Measurements from ENCODE around the gene VEGFC.

VEGFC gene

DNA sequence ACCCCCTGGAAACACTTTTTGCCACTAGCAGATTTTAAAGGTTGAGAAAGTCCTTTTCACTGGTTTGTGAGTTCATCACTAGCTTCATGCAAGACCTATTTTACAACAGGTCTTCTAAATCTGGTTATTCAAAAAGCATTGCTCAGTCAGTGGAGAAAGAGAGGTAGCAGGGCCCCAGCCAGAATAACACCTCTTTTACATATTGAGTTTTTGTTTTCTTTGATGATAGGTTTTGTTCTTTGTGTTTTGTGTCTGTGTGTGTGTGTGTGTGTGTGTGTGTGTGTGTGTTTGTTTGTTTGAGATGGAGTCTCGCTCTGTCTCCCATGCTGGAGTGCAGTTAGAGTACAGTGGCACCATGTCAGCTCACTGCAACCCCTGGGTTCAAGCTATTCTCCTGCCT is 2.7 kb upstream of the VEGFC start:
- no peak for DNase-seq (ENCODE audit: low read depth)

DNA sequence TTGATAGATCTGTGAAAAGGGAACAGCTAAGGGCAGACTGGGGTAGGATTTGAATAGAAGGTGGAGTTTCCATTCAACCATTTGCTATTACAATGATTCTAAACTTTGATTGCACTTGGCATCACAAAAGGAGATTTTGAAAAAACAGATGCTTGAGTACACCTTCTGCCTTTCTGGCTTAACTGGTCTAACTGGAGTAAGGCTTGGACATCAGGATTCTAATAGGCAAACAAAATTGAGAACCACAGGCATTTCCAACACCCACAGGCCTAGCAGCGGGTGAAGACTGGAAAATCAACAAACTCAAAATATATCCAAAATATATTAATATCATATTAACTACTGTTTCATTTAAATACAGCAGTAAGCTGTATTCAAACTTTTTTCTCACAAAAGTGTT is 1.9 kb upstream of the VEGFC start:
- no peak for DNase-seq (ENCODE audit: low read depth)

DNA sequence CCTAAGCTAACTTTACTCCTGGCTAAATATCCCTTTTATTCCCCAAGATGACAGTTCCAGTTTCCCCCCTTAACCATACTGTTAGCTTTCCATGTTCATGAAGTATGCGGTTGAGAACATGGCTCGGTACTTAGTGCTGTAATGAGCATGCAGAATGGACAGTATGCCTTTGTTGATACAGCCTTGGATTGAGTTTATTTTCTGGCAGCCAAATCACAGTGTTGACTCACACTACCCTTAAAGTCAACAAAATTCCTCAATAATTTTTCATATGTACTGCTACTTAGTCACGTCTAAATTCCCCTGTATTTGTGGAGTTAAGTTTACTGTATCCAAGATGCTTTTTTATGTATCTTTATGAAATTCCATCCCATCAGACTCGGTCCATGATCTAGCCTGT is 1.4 kb upstream of the VEGFC start:
- peak; percentile 88 for DNase-seq (ENCODE audit: low read depth)

DNA sequence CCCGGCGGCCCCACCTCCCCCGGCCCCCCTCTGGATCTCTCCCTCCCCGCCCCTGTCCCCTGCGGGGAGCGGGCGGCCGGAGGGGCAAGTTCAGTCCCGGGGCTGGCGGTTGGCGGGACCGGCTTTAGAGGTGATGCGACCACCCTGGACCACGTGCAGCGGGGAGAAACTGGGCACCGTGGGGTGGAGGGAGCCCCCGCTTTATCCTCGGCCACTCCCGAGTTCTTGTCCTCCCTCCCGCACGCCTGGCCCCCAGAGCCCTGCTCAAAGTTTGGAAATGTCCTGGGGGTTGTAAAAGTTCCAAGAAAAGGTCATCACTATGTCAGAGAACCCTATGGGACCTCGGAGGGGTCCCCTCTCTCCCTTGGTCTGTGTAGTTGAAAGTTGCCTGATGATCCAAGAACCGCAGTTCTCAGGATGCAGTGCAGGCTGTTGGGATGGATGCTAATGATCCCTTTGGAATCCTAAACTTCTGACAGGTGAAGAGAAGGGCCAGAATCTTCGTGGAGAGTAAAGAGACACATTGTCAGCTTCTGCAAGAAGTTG is 411 bp upstream of the VEGFC start:
- DNase-seq (ENCODE audit: low read depth): no peak

DNA sequence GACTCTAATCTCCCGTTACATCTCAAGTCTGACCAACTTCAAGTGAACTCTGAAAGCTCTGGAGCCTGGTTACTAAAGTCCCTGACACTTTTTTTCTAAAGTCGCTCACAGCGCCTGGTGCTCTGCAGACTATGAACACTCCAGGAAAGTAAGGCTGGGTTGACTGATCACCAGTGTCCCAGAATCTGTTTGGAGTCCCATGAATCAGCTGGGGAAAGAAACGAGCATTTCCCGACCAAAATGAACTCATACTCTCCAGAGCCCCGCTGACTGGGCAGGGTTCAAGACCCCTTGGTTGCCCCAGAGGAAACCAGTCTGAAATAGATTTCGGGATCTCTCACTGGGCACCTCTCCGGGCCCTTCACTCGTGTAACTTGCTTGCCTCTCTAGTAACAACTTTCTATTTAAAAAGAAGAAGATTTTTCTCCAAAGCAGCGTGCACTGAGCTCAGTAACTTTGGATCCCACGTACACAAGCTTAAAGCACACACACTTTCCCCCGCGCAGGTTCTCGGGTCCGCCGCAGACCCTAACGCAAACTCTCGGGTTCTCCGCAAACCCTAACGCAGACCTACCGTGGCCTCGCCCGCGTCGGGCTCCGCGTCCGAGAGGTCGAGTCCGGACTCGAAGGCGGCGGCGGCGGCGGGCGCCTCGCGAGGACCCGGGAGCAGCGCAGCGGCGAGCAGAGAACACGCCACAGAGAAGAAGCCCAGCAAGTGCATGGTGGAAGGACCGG is 964 bp downstream of the VEGFC start:
- DNase-seq (ENCODE audit: low read depth): no peak

DNA sequence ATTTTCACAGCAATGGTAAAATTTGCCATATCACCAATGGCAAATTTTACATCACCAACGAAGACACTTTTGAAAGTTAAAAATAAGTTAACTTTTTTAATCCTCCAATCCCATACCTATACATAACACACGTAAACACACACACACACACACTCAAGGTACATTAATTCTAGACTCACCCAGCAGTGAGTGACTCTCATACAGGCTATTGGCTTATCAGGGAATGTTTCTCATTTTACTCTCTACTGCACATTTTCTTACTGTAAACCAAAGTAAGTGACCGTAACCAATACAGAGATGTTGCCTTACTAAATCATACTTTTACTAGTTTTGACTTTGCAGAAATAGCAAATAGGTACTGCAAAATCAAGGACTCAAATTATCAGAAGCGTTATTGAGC is 2.3 kb downstream of the VEGFC start:
- DNase-seq (ENCODE audit: low read depth): no peak

DNA sequence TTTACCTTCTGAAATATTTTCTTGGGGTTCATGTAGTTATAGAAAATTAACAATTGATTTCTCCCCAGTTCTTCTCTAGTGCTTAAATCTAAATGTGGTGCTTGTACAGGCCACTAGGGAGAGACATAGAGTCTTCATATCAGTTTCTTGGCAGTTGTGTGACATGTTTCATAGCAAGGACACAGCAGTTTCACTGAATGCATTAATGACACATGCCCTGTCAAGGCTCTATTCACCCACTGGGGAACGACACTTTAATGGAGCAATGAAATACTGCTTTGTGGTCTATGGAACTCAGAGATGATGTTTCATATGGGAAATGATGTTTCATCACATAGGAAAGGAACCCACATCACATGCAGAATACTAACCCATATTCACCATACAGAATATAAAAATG is 2.8 kb downstream of the VEGFC start:
- no peak for DNase-seq (ENCODE audit: low read depth)

DNA sequence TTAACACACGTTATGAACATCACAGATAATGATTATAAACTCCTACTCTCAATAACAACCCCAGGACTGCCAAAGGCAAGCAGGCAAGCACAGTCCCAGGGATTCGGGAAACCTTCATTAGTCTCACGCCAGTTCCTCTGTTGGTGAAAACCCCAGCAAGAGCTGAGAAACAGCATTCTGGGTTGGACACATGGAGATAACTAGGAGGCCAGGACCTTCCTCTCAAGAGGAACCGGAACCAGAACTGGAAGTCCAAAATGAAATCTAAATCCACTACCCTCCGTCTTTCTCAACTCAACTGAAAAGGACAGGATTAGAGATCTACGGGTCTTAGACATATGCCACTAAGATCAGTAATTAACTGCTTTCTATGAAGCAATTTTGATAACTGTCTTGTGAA is 3.8 kb downstream of the VEGFC start:
- DNase-seq (ENCODE audit: low read depth): no peak

DNA sequence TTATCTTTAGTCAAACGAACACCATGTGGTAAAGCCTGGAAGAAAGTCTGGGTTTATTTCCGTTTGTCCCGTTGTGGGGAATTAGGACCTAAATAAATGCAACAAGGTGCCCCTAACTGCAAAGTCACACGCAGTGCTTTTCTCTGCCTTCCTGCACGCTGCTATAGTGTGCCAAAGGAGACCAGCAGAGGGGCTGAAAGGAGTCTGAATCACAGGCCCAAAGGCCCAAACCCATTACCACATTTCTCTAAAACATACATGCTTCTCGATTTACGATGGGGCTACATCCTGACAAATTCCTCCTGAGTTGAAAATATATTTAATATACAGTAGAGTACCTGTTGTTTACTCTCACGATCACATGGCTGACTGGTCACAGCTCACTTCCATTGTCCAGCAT is 4.5 kb downstream of the VEGFC start:
- DNase-seq (ENCODE audit: low read depth): no peak

DNA sequence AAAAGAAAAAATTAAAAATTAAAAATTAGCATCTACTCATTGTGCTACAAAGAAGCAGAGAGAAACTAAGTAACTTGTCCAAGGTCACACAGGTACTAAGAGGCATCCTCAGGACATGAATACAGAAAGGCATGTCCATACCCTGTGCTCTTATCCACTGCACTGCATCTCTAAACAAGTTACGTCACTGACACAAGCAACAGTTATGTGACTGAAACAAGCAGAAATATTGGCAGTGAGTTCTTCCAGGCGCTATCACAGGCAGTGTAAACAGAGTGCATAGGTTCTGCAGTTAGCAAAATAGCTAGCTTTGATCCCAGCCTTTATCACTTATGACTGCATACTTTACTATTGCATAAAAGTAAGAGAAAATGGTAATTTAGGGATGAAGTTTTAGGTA is 7.9 kb downstream of the VEGFC start:
- no peak for DNase-seq (ENCODE audit: low read depth)

DNA sequence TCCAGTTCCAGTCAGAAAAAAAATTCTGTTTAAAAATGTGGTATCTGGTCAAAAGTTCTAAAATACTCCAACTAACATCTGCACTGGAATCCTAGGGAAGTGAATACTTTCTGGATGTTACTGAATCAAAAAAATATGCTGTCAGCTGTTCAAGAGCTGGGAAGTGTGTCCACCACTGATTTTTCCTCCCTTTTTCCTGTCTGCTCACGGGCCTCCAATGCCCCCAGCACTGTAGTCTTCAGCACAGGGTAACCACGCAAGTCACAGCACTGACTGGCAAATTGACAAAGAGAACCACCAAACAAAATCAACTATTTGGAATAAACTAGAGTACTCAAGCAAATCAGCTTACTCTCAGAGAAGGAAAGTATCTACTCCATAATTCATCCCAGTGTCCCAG is 9.9 kb downstream of the VEGFC start:
- DNase-seq (ENCODE audit: low read depth): no peak

DNA sequence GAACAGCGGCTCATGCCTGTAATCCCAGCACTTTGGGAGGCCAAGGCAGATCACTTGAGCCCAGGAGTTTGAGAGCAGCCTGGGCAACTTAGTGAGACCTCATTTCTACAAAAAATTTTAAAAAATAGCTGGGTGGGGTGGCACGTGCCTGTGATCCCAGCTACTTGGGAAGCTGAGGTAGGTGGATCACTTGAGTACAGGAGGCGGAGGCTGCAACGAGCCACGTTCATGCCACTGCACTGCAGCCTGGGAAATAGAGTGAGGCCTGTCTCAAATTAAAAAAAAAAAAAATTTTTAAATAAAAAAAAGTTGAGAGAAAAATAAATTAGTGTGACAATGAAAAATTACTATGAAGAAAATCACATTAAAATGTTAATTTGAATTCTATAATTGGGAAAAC is 10.5 kb downstream of the VEGFC start:
- no peak for DNase-seq (ENCODE audit: low read depth)

DNA sequence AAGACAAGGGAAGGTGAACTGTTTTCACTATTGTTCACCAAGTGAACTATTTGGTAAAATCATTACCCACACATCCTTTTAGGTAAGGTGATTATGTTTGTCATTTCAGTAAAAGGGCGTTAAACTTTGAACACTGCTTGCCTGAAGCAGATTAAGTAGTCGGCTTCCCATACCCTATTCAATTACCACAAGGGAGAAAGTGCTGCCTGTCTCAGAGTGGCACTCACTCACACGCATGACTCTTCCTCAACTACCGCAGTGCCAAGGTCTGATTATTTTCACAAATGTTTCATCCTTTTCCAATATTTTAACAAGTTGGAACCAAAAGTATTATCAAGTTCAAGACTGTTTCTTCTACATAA is 11.0 kb downstream of the VEGFC start:
- DNase-seq (ENCODE audit: low read depth): no peak

DNA sequence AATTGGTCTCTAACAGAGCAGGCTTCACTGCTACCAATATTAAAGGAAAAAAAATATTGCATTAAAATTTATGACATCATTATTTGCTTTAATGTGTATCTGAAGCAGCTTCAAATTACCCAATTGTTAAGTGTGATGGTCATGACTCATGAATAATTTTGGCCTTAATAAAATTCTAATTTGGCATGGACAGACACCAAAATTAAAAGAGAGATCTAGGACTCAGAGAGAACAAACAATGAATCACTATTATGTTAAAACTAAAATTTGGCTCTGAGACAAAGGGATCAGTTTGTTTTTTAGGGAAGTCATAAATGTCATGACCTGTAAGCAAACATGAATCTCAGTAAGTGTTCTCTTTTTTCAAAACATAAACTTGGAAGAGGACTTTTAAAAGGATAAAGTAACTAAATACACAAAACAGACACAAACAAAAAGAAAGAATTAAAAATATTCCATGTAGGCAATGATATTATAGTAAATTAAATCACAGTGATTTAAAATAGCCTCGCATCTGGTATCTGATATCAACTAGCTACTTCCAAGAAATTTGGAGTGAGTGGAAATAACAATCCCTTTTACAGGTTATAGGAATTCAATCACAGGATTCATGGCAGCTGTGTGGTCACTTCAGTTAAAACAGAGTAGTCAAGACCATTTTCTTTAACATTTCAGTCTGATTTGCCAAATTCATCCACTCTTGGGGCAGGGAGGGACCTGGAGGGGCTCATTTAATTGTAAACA is 11.6 kb downstream of the VEGFC start:
- DNase-seq (ENCODE audit: low read depth): no peak

DNA sequence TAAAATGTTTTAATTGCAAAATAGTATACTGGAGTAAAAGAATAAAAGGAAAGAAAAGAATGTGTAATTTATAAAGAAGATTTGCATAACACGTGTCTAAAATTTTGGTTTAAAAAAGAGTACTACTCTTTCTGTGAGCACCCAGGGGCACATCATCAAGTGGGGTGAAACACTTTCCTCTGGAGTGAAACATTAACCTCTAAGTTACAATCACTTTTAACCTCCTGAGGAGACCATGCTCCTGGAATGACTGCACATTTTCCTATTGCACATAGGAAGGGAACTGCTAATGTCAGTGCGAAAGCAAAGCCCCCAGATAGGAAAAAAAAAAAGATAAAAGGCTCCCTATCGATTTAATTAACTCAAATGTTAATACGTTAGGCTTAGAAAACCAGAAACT is 13.3 kb downstream of the VEGFC start:
- DNase-seq (ENCODE audit: low read depth): no peak

DNA sequence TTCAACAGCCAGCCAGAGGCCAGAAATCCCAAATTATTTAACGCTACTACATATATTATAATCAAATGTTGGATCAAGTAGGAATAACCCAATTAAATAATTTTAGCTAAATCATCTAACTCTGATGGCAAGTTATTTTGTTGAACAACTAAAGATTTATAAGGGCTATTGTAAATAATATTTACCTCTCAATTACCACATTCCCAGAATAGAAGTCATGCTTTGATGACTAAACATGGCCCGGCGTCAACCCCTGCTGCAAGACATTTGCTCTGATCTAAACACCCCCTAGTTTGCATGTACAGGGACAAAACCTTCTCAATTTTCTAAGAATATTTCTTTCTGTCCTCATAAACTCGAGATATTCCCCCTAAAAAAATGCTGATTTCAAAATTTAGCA is 14.2 kb downstream of the VEGFC start:
- DNase-seq (ENCODE audit: low read depth): peak; percentile 65

DNA sequence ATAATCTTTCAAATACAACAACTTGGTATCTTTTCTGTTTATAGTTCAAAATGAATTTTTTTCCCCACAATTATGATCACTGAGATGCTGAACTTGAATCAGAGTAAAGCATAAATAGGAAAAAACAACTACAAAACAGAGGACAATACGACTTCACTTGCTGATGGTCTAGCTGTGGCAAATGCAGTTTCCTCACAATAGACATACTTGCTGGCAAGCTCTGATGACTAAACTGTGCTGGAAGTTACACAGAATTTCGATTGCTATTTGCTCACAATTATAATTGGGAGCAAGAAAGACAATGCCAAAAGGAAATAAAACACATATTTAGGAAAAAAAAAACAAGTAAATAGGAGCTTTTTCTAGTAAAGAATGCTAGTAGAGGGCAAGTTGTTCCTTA is 14.7 kb downstream of the VEGFC start:
- no peak for DNase-seq (ENCODE audit: low read depth)

DNA sequence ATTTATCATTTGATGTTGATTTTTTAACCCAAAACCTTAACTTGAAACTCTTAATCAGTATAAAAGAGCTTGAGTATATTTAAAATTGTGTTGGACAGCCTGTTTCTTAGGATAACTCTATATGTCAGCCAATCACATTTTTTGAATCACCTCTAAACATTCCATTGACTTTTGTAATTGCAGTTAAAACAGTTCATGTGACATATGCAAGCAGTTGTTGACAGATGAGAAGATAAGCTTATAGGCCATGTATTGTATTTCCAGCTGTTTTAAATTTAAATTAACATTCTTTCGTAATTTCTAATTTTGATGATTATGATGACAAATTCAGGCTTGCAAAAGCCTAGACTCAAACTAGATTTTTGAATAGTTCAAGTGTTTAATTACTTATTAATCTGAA is 17.4 kb downstream of the VEGFC start:
- DNase-seq (ENCODE audit: low read depth): no peak

DNA sequence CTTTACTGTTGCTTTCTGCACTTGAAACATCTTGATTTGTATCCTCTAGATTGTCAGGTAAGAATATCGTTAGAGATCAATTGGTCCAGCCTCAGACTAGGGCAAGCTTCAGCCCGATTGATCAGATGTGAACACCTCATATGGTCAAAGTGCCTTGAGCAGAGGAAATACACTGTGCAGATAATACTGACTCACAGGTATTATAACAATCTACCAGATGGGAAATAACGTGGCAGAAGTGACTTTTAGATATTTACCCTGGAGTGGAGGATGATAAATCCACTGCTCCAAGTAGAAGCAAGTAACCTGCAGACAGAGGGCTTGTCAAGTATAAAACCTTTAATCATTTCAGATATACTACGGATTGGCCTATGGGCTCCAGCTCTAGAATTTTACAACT is 17.9 kb downstream of the VEGFC start:
- DNase-seq (ENCODE audit: low read depth): no peak

DNA sequence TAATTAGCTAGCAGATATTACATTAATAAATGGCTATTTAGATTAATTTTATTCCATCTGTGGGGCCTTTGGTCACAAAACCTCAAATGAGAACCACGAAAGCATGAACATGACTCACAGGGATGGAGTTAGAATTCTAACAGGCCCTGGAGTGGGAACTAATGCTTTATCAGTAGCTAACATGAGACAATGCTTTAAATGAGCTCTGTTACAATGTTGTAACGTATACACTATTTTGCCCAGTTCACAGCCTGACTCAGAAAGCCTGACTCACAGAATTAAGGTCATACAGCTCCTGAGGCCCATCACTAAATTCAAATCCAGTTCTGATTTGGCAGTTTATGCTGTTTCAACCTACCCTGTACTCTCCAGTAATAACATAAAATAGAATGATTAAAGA is 23.2 kb downstream of the VEGFC start:
- peak; percentile 93 for DNase-seq (ENCODE audit: low read depth)

DNA sequence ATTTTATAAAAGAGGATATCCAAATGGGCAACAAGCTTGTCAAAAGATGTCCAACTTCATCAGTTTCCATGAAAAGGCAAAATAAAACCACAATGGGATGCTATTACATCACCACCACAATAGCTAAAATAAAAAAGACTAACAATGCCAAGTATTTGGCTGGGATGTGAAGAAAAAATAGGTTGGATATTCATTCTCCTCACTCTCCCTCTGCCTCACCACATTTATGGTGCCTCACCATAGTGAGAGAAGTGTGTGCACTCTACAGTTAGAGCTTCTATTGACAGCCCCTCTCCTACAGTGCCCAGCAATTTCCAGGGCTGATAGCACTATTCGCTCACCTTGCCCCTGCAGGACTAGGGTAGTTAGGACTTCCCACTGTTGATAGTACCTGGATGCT is 25.5 kb downstream of the VEGFC start:
- DNase-seq (ENCODE audit: low read depth): no peak

DNA sequence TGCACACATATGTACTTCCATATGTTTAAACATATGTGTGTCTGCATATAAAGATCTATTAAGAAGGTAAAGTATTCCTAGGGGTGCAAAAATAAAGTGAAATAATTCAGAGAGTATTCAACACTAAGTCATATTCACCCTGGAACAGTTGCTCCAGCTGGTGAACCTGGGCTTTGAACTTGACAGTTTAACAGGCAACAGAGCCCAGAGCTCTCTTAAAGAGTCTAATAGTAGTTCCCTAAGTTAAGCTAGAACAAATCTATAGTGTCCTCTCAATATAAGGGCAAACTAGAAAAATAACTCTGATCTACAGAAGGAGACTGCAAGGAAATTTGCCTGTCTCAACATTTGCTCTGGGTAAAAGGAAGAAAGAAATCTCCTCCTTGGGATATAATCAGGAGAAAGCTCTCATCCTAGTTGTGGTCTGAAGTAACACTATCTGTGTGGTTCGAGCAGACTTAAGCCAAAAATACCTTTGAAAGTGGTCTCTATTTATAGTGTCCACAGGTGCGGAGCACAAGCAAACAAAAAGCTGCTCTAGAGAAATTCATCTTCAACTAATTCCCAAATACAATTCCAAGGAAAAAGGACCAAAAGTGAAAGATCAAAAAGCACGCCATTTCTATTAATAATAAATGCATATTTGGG is 29.9 kb downstream of the VEGFC start:
- no peak for DNase-seq (ENCODE audit: low read depth)

DNA sequence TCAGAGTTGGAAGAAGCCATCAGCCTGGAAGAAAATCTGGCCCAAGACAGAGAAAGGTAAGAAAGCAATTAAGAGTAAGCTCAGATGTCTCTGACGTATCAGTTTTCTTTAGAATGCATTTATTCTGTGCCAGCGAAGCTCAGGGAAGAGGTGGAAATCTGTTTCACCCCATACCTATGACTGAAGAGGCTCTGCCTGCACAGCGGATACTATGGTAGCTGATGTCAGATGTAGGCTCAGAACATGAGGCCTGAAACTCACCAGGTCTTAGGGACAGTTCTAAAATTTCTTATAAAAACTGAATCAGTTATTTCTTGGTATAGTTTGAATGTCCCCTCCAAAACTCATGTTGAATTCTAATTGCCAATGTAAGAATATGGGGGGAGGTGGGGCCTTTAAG is 30.9 kb downstream of the VEGFC start:
- no peak for DNase-seq (ENCODE audit: low read depth)
